Esophagus muscularis mucosa (tissue), 4 donors: ENCODE results near the gene H6PD.
A peak's percentile ranks its signal among the peaks of the same experiment; 100 is the strongest.

Experiments used
- EP300 ChIP-seq: sonication (generic); formaldehyde crosslinking; IDR thresholded peaks from one replicate; pipeline ENCODE4 v1.6.1; 2017; ENCODE audit warnings: antibody characterized with exemption
- POLR2A ChIP-seq: fragments of 450-650 bp; IDR thresholded peaks from one replicate; pipeline ENCODE4 v1.6.1; 2017; ENCODE audit warnings: antibody characterized with exemption, moderate library complexity, mild to moderate bottlenecking, low read depth
- POLR2AphosphoS5 ChIP-seq, 2 donors: sonication (generic); formaldehyde crosslinking; IDR thresholded peaks; one replicate each; pipeline ENCODE4 v1.6.1; 2017; ENCODE audit warnings: antibody characterized with exemption in 2 of 2
- TF ChIP-seq, protein P1 (sequence below), 3 experiments: fragments of 200-600 bp in 2 of 3; fragments of 450-650 bp in 1 of 3; sonication (generic) in 2 of 3; IDR thresholded peaks; one replicate each; pipeline ENCODE4 v1.5.1; 2017 to 2019; ENCODE audit warnings: antibody characterized with exemption in 3 of 3, mild to moderate bottlenecking in 2 of 3, moderate library complexity in 1 of 3

DNA sequence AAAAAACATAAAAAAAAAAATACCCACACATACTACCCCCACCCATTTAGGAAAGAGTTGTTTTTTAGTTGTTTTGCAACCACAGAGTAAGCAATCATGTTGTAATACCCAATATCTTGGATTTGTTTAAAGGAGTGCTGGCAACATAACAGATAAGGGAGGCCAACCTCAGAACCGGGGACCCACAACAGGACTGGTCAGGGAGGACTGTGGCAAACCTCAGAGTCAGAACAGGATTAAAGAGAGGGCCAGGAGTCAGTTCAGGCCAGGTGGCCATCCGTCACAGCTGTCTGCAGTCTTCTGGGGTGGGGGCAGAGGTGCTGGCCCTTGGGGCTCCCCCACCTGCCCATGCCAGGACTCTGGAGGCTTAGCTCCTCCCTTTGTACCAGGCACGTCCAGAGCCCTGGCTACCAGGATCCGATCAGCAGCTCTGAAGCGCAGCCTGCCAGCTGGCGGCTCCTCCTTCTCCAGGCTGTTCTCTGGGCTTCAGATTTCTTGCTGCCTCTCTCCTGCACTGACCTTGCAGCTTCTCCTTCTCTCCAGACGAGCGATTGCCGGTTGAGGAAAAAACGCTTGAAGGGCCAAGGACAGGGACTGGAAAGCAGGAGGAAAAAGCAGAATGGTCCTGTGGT, 7.9 kb downstream of the H6PD start:
- TF ChIP-seq, protein P1, sequence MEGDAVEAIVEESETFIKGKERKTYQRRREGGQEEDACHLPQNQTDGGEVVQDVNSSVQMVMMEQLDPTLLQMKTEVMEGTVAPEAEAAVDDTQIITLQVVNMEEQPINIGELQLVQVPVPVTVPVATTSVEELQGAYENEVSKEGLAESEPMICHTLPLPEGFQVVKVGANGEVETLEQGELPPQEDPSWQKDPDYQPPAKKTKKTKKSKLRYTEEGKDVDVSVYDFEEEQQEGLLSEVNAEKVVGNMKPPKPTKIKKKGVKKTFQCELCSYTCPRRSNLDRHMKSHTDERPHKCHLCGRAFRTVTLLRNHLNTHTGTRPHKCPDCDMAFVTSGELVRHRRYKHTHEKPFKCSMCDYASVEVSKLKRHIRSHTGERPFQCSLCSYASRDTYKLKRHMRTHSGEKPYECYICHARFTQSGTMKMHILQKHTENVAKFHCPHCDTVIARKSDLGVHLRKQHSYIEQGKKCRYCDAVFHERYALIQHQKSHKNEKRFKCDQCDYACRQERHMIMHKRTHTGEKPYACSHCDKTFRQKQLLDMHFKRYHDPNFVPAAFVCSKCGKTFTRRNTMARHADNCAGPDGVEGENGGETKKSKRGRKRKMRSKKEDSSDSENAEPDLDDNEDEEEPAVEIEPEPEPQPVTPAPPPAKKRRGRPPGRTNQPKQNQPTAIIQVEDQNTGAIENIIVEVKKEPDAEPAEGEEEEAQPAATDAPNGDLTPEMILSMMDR (IDR thresholded peaks at IDR 0.05) = no peak
- peak; percentile 57 to 86 for TF ChIP-seq POLR2AphosphoS5 (IDR thresholded peaks at IDR 0.05)
- no peak for TF ChIP-seq POLR2A
- TF ChIP-seq EP300 = no peak
